Neuronal stem cell (in vitro differentiated cells): ENCODE measurements around the gene ZGRF1.

ENCODE experiments used
- DNase-seq: peaks from one replicate; pipeline ENCODE4 v3.0.0-alpha.2; 2013; ENCODE audit warnings: low spot score
- H2AFZ ChIP-seq: one replicate; pipeline ENCODE4 v1.6.1; 2013; ENCODE audit warnings: mild to moderate bottlenecking, low read length, inconsistent platforms
- H2AK5ac ChIP-seq: 2 replicates; pipeline ENCODE4 v1.6.1; 2013; ENCODE audit warnings: low read depth, mild to moderate bottlenecking, inconsistent platforms, low read length, moderate library complexity, mixed read lengths
- H2BK120ac ChIP-seq: 2 replicates; pipeline ENCODE4 v1.6.1; 2013; ENCODE audit warnings: low read depth, mild to moderate bottlenecking, inconsistent platforms, low read length, moderate library complexity, mixed read lengths
- H2BK12ac ChIP-seq: one replicate; pipeline ENCODE4 v1.6.1; 2013; ENCODE audit warnings: low read length, inconsistent platforms
- H2BK15ac ChIP-seq: 2 replicates; pipeline ENCODE4 v1.6.1; 2013; ENCODE audit warnings: mild to moderate bottlenecking, low read length, inconsistent platforms, mixed read lengths
- H2BK5ac ChIP-seq: one replicate; pipeline ENCODE4 v1.6.1; 2013; ENCODE audit warnings: inconsistent platforms, mild to moderate bottlenecking, low read length, moderate library complexity
- H3K14ac ChIP-seq: one replicate; pipeline ENCODE4 v1.6.1; 2013; ENCODE audit warnings: low read length, inconsistent platforms
- H3K18ac ChIP-seq: 2 replicates; pipeline ENCODE4 v1.6.1; 2013; ENCODE audit warnings: low read length, inconsistent platforms
- H3K23ac ChIP-seq: 2 replicates; pipeline ENCODE4 v1.6.1; 2013; ENCODE audit warnings: low read depth, mild to moderate bottlenecking, mixed read lengths, low read length, inconsistent platforms; ENCODE audit not compliant: poor library complexity
- H3K27ac ChIP-seq: replicated peaks from 3 replicates; pipeline ENCODE4 v1.5.1; 2013; ENCODE audit warnings: low read length, inconsistent platforms
- H3K27me3 ChIP-seq, 3 experiments: 2 replicates each; pipeline ENCODE4 v1.6.1; 2013; ENCODE audit warnings: low read length in 3 of 3, mild to moderate bottlenecking in 2 of 3, inconsistent platforms in 1 of 3, low read depth in 1 of 3, mixed read lengths in 1 of 3, moderate library complexity in 1 of 3; ENCODE audit not compliant: control insufficient read depth in 3 of 3, insufficient read depth in 3 of 3
- H3K36me3 ChIP-seq, 2 donors: replicated peaks in 1 of 2; 2 replicates each; pipeline ENCODE4 v1.6.1; 2013; ENCODE audit warnings: low read length in 2 of 2; ENCODE audit not compliant: control insufficient read depth in 2 of 2, insufficient read depth in 2 of 2
- H3K4ac ChIP-seq: 2 replicates; pipeline ENCODE4 v1.6.1; 2013; ENCODE audit warnings: inconsistent platforms, mild to moderate bottlenecking, low read length, moderate library complexity
- H3K4me1 ChIP-seq, 2 donors: 1 replicate in 1 of 2; 2 replicates in 1 of 2; pipeline ENCODE4 v1.6.1; 2013; ENCODE audit warnings: low read length in 2 of 2, low read depth in 1 of 2; ENCODE audit not compliant: control insufficient read depth in 2 of 2, insufficient read depth in 1 of 2
- H3K4me2 ChIP-seq: one replicate; pipeline ENCODE4 v1.6.1; 2013; ENCODE audit warnings: mild to moderate bottlenecking, low read length, inconsistent platforms; ENCODE audit not compliant: insufficient read depth, poor library complexity, severe bottlenecking
- H3K4me3 ChIP-seq, 2 donors: 2 replicates each; pipeline ENCODE4 v1.5.1; 2013; ENCODE audit warnings: low read length in 2 of 2, mild to moderate bottlenecking in 2 of 2, inconsistent platforms in 1 of 2, moderate library complexity in 1 of 2
- H3K79me1 ChIP-seq: one replicate; pipeline ENCODE4 v1.6.1; 2013; ENCODE audit warnings: low read depth, mild to moderate bottlenecking, inconsistent platforms, low read length, moderate library complexity
- H3K9ac ChIP-seq: one replicate; pipeline ENCODE4 v1.6.1; 2013; ENCODE audit warnings: mild to moderate bottlenecking, low read depth, low read length, inconsistent platforms; ENCODE audit not compliant: poor library complexity
- H3K9me3 ChIP-seq, 2 donors: replicated peaks in 1 of 2; 2 replicates each; pipeline versions ENCODE3 to v1.6.1; 2013; ENCODE audit warnings: low read length in 2 of 2, mild to moderate bottlenecking in 2 of 2, inconsistent platforms in 1 of 2, low read depth in 1 of 2, mixed read lengths in 1 of 2, moderate library complexity in 1 of 2; ENCODE audit not compliant: control insufficient read depth in 2 of 2, insufficient read depth in 1 of 2
- H4K8ac ChIP-seq: one replicate; pipeline ENCODE4 v1.6.1; 2013; ENCODE audit warnings: low read depth, mild to moderate bottlenecking, inconsistent platforms, low read length, moderate library complexity
- H4K91ac ChIP-seq: one replicate; pipeline ENCODE4 v1.6.1; 2013; ENCODE audit warnings: low read length, low read depth, mild to moderate bottlenecking, inconsistent platforms; ENCODE audit not compliant: poor library complexity
- WGBS, 2 donors: extraction: QIAGEN DNeasy Blood & Tissue Kit; methylation state at CpG; one replicate each; pipeline ENCODE4 v1.1.7; 2013; ENCODE audit warnings: missing lambda C conversion rate in 2 of 2, mixed read lengths in 1 of 2; ENCODE audit not compliant: insufficient read length in 2 of 2, insufficient replicate concordance in 1 of 2; ENCODE audit errors: extremely low coverage in 2 of 2; 5-methylcytosine and 5-hydroxymethylcytosine counted together

The ZGRF1 gene

GRCh38 chr4:112520598-112521122 is 116.0 kb downstream of the ZGRF1 start:
- Histone ChIP-seq H4K8ac (no peak overlapping the region), H3K23ac (no peak overlapping the region), H2BK5ac (no peak overlapping the region), H3K4me2 (peak overlapping the region; percentile 59), H3K9ac (no peak overlapping the region), H3K4me1 (peaks cover 20 to 28% of the 10 kb centered on the region in 2 donors), H2AFZ (peak overlapping the region; percentile 71), H2BK12ac (no peak overlapping the region), H3K4ac (no peak overlapping the region), H3K27ac (no peak overlapping the region), H3K79me1 (no peaks in the 10 kb centered on the region), H3K9me3 (peaks cover 0 to 8% of the 10 kb centered on the region in 2 donors), H3K18ac (peak overlapping the region; percentile 9), H2BK120ac (no peak overlapping the region), H3K4me3 (peak overlapping the region in 1 of 2 donors; percentile 31), H4K91ac (no peak overlapping the region), H3K14ac (no peak overlapping the region), H2BK15ac (no peak overlapping the region), H2AK5ac (no peak overlapping the region), H3K36me3 (no peaks in the 10 kb centered on the region), H3K27me3 (peaks cover under 1 to 92% (median 55%) of the 10 kb centered on the region in 3 experiments)
- WGBS, 2 donors: no CpG with 5 or more reads among the region's 25 CpGs
- peak; percentile 38 for DNase-seq

GRCh38 chr4:112519689-112520597 is 116.8 kb downstream of the ZGRF1 start:
- Histone ChIP-seq H4K91ac (no peak overlapping the region), H3K23ac (no peak overlapping the region), H2BK120ac (no peak overlapping the region), H2BK5ac (no peak overlapping the region), H3K14ac (no peak overlapping the region), H2BK12ac (no peak overlapping the region), H3K79me1 (no peaks in the 10 kb centered on the region), H3K4me1 (peaks cover 24 to 32% of the 10 kb centered on the region in 2 donors), H3K18ac (no peak overlapping the region), H2BK15ac (no peak overlapping the region), H4K8ac (no peak overlapping the region), H3K9ac (no peak overlapping the region), H3K27ac (no peak overlapping the region), H3K4ac (no peak overlapping the region), H3K27me3 (peaks cover 8 to 92% (median 62%) of the 10 kb centered on the region in 3 experiments), H3K4me2 (peak overlapping the region; percentile 59), H3K9me3 (peaks cover 0 to 8% of the 10 kb centered on the region in 2 donors), H3K4me3 (no peak overlapping the region), H2AK5ac (no peak overlapping the region), H2AFZ (peak overlapping the region; percentile 71), H3K36me3 (no peaks in the 10 kb centered on the region)
- no CpG with 5 or more reads among the region's 21 CpGs for WGBS, 2 donors
- DNase-seq: peak; percentile 51

- Histone ChIP-seq H3K9me3 (peaks cover 0 to 8% of the 10 kb centered on the region in 2 donors), H2AK5ac (no peak overlapping the region)
These were observed 118.0 kb downstream of the ZGRF1 start for GRCh38 chr4:112518675-112519074.

GRCh38 chr4:112517911-112518310 is 118.8 kb downstream of the ZGRF1 start:
- H3K4me1 ChIP-seq: peaks cover 29 to 38% of the 10 kb centered on the region in 2 donors
- H3K36me3 ChIP-seq: no peaks in the 10 kb centered on the region
- no peak overlapping the region for H3K27ac ChIP-seq
- H2BK12ac ChIP-seq: no peak overlapping the region
- H2BK15ac ChIP-seq: no peak overlapping the region
- no peak overlapping the region for H4K91ac ChIP-seq
- H2BK120ac ChIP-seq: no peak overlapping the region
- peaks cover 0 to 5% of the 10 kb centered on the region in 2 donors for H3K9me3 ChIP-seq
- WGBS, 2 donors: no CpG with 5 or more reads among the region's 3 CpGs
- no peaks in the 10 kb centered on the region for H3K79me1 ChIP-seq
- H4K8ac ChIP-seq: no peak overlapping the region
- no peak overlapping the region for H2AK5ac ChIP-seq
- H3K27me3 ChIP-seq: peaks cover 13 to 93% (median 70%) of the 10 kb centered on the region in 3 experiments
- no peak overlapping the region for H3K23ac ChIP-seq
- H3K14ac ChIP-seq: no peak overlapping the region
- no peak for DNase-seq
- no peak overlapping the region for H2AFZ ChIP-seq
- no peak overlapping the region for H3K18ac ChIP-seq
- no peak overlapping the region for H3K4ac ChIP-seq
- H3K4me2 ChIP-seq: no peak overlapping the region
- H3K4me3 ChIP-seq: no peak overlapping the region
- no peak overlapping the region for H2BK5ac ChIP-seq
- no peak overlapping the region for H3K9ac ChIP-seq

More at GRCh38 chr4:112518675-112519074, 118.0 kb downstream of the ZGRF1 start:
- peaks cover 29 to 38% of the 10 kb centered on the region in 2 donors for H3K4me1 ChIP-seq
- H4K8ac ChIP-seq: no peak overlapping the region
- H3K4me2 ChIP-seq: no peak overlapping the region
- H3K27ac ChIP-seq: no peak overlapping the region
- no peak overlapping the region for H3K4ac ChIP-seq
- no peak overlapping the region for H2AFZ ChIP-seq
- no peak overlapping the region for H3K23ac ChIP-seq
- H3K18ac ChIP-seq: no peak overlapping the region
- no peak overlapping the region for H3K14ac ChIP-seq
- H4K91ac ChIP-seq: no peak overlapping the region
- no peak for DNase-seq
- H3K4me3 ChIP-seq: no peak overlapping the region
- no peaks in the 10 kb centered on the region for H3K36me3 ChIP-seq
- no peak overlapping the region for H2BK12ac ChIP-seq
- no peak overlapping the region for H3K9ac ChIP-seq
- H3K79me1 ChIP-seq: no peaks in the 10 kb centered on the region
- H2BK15ac ChIP-seq: no peak overlapping the region
- no peak overlapping the region for H2BK5ac ChIP-seq
- no peak overlapping the region for H2BK120ac ChIP-seq
- peaks cover 13 to 93% (median 68%) of the 10 kb centered on the region in 3 experiments for H3K27me3 ChIP-seq
